ENCODE measurements around the gene CABLES2. TPM values are rescaled to one million over a fixed set of nuclear protein-coding genes. Genes with fewer than 3 reads are reported as not detected.

Gene CABLES2
- total RNA-seq, 2 experiments from 2014 or later: 14.8 to 22.5 TPM

DNA sequence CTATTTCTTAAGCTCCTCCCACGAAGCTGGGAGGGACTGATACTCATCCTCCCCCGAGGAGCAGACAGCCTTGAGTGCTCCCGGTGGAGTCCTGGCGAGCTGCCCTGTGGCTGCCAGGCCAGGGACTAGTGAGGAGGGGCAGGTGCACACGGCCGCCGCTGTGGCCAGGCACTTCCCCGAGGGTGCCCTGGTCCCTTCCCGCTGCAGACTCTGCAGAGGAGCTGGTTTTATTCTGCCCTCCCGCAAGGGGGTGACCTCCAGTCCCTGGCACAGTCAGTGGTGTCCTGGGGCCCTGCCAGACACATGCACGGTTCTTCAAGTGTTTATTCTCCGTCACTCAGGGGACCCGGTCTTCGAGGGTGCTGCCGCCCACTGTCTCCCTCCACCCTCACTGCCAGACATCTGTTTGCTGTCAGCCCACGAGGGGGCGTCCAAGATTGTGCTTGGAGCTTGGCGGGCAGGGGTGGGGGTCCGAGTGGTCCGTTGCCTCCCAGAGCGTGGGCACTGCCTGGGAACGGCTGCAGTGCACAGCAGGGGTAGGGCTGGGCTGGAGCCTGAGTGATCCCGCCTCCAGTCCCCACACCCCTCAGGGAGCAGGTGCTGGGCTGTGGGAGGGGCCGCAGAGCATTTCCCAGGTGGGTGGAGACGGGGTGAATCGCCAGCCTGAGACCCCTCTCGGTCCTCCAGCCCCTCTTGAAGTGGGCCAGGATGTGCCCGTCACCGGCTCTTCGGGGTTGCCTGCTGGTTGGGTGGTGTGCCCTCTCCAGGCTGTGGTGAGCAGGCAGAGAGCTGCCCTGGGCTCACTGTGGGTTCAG lies 3.1 kb upstream of the CABLES2 start:
- H3K4me3 ChIP-seq (ENCODE audit: low read depth, low read length, poor library complexity, severe bottlenecking): no peak overlapping the region
- TF ChIP-seq EZH2phosphoT487 (IDR thresholded peaks at IDR 0.05; ENCODE audit: borderline replicate concordance, low read depth, low read length): no peak
- TF ChIP-seq, protein P1, sequence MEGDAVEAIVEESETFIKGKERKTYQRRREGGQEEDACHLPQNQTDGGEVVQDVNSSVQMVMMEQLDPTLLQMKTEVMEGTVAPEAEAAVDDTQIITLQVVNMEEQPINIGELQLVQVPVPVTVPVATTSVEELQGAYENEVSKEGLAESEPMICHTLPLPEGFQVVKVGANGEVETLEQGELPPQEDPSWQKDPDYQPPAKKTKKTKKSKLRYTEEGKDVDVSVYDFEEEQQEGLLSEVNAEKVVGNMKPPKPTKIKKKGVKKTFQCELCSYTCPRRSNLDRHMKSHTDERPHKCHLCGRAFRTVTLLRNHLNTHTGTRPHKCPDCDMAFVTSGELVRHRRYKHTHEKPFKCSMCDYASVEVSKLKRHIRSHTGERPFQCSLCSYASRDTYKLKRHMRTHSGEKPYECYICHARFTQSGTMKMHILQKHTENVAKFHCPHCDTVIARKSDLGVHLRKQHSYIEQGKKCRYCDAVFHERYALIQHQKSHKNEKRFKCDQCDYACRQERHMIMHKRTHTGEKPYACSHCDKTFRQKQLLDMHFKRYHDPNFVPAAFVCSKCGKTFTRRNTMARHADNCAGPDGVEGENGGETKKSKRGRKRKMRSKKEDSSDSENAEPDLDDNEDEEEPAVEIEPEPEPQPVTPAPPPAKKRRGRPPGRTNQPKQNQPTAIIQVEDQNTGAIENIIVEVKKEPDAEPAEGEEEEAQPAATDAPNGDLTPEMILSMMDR (conservative IDR thresholded peaks at IDR 0.05; ENCODE audit: low read length): peak; percentile 92
- peak overlapping the region; percentile 53 for H3K4me2 ChIP-seq (ENCODE audit: low read length)

DNA sequence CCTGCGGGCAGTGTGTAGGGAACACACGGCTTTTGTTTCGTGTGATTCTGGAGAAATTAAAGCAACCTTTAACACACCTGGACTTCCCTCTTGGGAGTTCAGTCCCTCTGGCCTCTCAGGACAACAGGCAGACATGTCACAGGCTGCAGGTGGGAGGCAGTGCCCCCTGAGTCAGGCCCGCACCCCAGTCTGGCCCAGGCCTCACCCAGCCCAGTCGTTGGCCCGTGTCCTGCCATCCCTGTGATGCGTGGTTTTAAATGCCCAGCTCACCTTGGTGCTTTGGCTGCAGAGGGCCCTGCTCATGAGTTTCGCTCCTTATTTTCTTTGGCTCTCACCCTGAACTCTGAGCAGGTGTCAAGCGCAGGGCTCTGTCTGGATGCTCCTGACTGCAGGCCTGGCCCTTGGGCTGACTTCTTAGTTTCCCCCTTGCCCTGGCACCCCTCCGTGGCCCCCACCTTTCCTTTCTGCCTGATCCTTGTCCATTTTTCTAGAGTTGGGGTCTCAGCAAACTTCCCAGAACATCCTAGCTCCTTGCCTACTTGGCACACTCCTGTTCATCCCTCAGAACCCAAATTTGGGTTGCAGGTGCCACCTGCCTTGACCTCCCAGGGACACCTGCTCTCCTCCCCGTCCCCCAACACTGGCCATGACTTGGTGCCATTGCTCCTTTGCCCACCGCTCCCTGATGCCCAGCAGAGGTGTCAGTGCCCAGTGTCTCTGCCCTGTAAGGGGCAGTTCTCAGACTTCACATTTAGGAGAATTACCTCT lies 2.2 kb upstream of the CABLES2 start:
- Histone ChIP-seq H3K36me3 (ENCODE audit: insufficient read depth, low read length) (no peaks in the 10 kb centered on the region), H3K4me1 (ENCODE audit: insufficient read depth, low read length, poor library complexity, severe bottlenecking) (peaks cover 42% of the 10 kb centered on the region), H2AFZ (ENCODE audit: low read length) (no peak overlapping the region), H3K79me2 (ENCODE audit: insufficient read depth, low read depth, low read length) (peaks cover 7% of the 10 kb centered on the region; the same call in 1 of the 2 replicates), H3K4me2 (ENCODE audit: low read length) (peak overlapping the region; percentile 53), H3K4me3 (ENCODE audit: low read depth, low read length, poor library complexity, severe bottlenecking) (no peak overlapping the region), H3K9me2 (ENCODE audit: insufficient read depth, low read length) (no peaks in the 10 kb centered on the region), H3K27ac (ENCODE audit: low read depth, low read length, poor library complexity, severe bottlenecking) (no peak overlapping the region), H3K9me3 (ENCODE audit: low read length) (no peaks in the 10 kb centered on the region), H4K20me1 (ENCODE audit: insufficient read depth, low read length) (no peaks in the 10 kb centered on the region)
- DNase-seq (ENCODE audit: low spot score): no peak
- BruUV-seq (replicated peaks): no TSS peak
- TF ChIP-seq EZH2phosphoT487 (IDR thresholded peaks at IDR 0.05; ENCODE audit: borderline replicate concordance, low read depth, low read length): no peak
- TF ChIP-seq, protein P1 (conservative IDR thresholded peaks at IDR 0.05; ENCODE audit: low read length): no peak
- ChIA-PET POLR2A (no interaction called here), CTCF (ENCODE audit: unreplicated experiment) (no interaction called here)
- intact Hi-C loops (cut with micrococcal nuclease; ENCODE audit: unreplicated experiment): loop anchor here (5.0 to 10.0 kb wide), 2 partner anchors 344 to 383 kb away; partner anchors contain the start of gene TAF4

More for the DNA sequence above, 3.1 kb upstream of the CABLES2 start:
- peak; percentile 67 for DNase-seq (ENCODE audit: low spot score)
- no peaks in the 10 kb centered on the region for H3K9me2 ChIP-seq (ENCODE audit: insufficient read depth, low read length)
- BruUV-seq (replicated peaks): no TSS peak
- no peaks in the 10 kb centered on the region for H3K9me3 ChIP-seq (ENCODE audit: low read length)
- ChIA-PET CTCF (ENCODE audit: unreplicated experiment) (no interaction called here), POLR2A (interaction anchor here (0.6 kb wide), 1 partner anchor 349 kb away, joined by 4 read pairs; no protein-coding TSS in a partner anchor)
- H3K27ac ChIP-seq (ENCODE audit: low read depth, low read length, poor library complexity, severe bottlenecking): no peak overlapping the region
- no peaks in the 10 kb centered on the region for H3K36me3 ChIP-seq (ENCODE audit: insufficient read depth, low read length)
- peak overlapping the region; percentile 63; the same call in 1 of the 2 replicates for H2AFZ ChIP-seq (ENCODE audit: low read length)
- H4K20me1 ChIP-seq (ENCODE audit: insufficient read depth, low read length): no peaks in the 10 kb centered on the region
- intact Hi-C loops (cut with micrococcal nuclease; ENCODE audit: unreplicated experiment): loop anchor here (1.0 to 10.0 kb wide), 3 partner anchors 86 to 382 kb away; partner anchors contain the start of gene TAF4
- H3K79me2 ChIP-seq (ENCODE audit: insufficient read depth, low read depth, low read length): peaks cover 7% of the 10 kb centered on the region; the same call in 1 of the 2 replicates
- peaks cover 42% of the 10 kb centered on the region for H3K4me1 ChIP-seq (ENCODE audit: insufficient read depth, low read length, poor library complexity, severe bottlenecking)

Data from OCI-LY7 (cell line).